GM19395 (cell line): Measurements from ENCODE around the gene OTUB1.
"Not testable (repeated sequence)": the region's sequence is repeated elsewhere in the genome, so short reads cannot be mapped to it uniquely, and the experiment has no call there.

Source experiments
- ATAC-seq: cut with Tn5 transposase; IDR thresholded peaks from one replicate; pipeline ENCODE4 v1.9.1; 2021; ENCODE audit warnings: mild to moderate bottlenecking, moderate library complexity; ENCODE audit not compliant: unreplicated experiment

OTUB1 gene, protein sequence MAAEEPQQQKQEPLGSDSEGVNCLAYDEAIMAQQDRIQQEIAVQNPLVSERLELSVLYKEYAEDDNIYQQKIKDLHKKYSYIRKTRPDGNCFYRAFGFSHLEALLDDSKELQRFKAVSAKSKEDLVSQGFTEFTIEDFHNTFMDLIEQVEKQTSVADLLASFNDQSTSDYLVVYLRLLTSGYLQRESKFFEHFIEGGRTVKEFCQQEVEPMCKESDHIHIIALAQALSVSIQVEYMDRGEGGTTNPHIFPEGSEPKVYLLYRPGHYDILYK

DNA sequence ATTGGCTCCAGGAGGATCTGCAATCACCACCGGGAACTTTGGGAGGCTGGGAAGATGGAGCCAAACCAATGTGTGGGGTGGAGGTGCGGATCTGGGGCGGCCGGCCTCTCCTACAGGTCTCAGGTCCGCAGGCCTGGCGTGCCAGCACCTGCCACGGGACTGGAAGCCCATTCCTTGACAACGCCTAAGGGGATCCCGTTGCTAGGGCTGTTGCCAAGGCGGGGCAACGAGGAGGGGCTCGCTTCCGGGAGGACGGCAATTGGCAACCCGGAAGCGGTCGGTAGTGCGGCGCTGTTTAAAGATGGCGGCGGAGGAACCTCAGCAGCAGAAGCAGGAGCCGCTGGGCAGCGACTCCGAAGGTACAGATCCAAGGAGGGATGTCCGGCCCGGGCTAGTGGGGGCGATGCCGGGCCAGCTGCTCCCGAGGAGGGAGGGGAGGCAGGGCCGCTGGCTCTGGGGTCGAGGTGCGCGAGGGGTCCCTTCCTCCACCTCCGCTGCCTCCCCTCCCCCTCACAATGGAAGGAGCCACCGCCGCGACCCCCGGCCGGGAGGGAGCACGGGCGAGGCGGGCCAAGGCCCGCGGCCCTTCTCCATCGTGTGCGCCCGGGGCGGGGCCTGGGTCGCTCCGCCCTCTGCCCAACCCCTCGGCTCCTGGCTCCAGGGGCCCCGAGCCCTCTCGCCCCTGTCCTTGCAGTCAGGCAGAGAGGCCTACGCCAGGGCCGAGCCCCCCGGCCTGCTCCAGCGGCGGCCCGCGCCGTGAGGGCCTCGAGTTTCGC, at the start of gene OTUB1:
TSS of gene OTUB1 (plus strand) at position 283 of the 776 bp plus-strand sequence. CDS start at position 302, 19 bp downstream.
- ATAC-seq: peak; percentile 96

DNA sequence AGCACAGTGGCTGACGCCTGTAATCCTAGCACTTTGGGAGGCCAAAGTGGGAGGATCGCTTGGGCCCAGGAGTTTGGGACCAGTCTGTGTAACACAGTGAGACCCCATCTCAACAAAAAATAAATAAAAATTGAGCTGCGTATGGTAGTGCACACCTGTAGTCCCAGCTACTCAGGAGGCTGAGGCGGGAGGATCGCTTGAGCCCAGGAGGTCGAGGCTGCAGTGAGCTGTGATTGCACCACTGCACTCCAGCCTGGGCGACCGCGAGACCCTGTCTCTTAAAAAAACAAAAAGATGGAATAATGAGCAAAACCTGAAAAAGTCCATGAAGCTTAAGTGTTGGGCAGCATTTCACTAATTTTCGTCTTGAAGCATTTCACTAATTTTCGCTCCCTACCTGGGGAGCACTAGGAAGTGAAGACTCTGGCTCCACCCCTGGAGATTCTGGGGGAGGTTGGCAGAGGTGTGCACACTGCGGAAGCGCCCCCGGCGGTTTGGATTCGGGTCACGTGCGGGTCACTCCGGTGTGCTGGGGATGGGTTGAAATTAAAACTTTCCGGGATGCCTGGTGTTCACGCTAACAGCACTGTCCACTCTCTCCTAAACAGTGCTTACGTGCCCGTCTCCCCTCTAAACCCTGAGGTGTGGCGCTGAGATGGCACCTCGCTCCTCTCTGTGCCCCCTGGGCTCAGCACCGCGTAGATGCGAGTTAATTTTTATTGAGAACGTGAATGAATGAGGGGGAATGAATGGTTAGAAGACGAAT, 48.3 kb upstream of the OTUB1 start:
- ATAC-seq: peak; percentile 17

DNA sequence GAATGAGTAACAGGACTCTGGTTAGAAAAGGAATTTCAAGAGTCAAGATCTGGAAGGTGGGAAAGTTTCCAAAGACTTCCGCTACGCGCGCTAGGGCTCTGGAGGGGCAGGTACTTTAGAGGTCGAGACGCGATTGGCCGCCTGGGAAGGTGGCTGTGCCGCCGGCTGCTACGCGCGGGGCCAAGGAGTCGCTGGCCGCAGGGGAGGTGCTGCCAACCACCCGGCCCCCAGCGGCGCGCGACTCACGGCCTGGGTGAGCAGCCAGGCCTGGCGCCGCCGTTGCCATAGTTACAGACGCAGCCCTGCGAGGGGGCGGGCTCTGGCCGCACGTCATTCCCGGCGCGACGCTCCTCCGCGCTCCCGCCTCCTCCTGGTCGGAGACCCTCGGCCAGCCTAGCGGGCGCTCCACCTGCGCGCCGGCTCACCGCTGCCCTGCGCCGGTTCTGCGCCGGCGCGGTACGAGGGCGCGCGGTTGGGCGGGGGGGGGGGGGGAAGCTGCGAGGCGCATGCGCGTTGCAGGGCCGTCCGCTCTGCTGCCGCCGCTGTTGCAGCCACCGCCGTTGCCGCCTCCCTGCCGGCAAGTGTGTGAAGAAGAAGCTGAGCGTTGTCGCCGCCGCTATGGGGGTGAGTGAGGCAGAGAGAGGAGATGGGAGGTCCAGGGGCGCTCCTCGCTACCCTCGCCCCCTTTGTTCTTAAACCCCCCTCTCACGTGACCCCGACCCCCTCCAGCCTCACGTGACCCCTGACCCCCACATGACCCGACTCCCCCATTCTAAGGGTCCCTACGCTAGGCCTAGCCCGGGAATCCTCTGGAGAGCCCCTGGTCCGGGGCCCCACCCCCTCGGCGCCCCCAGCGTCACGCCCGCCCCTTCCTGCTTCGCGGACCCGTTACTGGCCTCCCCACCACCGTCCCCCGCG, 47.5 kb upstream of the OTUB1 start, which contains the start of gene NAA40:
TSS of gene NAA40 (plus strand) at position 524 of the 918 bp plus-strand sequence. CDS start at position 619, 95 bp downstream.
- peak; percentile 79 for ATAC-seq

- ATAC-seq: no peak
Measured at GRCh38 chr11:63939397-63939891, 46.8 kb upstream of the OTUB1 start.

- ATAC-seq: no peak
Measured at GRCh38 chr11:63940786-63941185, 45.5 kb upstream of the OTUB1 start.

GRCh38 chr11:63941901-63942300, 44.3 kb upstream of the OTUB1 start:
- ATAC-seq: no peak

GRCh38 chr11:63942803-63943202, 43.4 kb upstream of the OTUB1 start:
- ATAC-seq: no peak

GRCh38 chr11:63944987-63945386, 41.3 kb upstream of the OTUB1 start:
- no peak for ATAC-seq

- ATAC-seq: no peak
Measured at GRCh38 chr11:63945477-63946163, 40.6 kb upstream of the OTUB1 start.

DNA sequence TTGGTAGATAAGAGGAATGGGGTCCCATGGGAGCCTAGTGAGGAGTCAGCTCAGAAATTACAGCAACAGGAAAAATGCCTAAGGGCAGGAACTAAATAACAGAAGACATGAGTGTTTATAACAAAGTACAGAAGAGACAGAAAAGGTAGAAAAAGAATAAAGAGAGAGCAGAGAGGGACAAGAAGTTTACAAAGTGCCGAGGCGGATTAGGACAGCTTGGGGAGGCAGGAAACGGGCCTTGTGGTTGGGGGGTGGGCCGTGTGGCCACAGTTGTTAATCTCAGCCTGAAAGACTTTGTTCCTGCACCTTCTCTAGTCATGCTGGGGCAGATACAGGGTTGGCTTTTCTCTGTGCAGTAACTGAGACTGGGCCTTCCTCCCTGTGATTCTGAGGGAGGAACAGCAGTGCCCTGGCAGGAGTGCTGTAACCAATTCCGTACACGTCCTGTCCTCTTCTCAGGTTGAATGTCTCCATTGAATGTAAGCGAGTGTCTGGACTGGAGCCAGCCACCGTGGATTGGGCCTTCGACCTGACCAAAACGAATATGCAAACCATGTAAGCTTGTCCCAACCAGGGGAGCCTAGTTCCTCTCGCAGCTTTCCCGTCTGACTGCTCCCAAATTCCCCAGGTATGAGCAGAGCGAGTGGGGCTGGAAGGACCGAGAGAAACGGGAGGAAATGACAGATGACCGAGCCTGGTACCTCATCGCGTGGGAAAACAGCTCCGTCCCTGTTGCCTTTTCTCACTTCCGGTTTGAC, 34.3 kb upstream of the OTUB1 start:
- no peak for ATAC-seq

DNA sequence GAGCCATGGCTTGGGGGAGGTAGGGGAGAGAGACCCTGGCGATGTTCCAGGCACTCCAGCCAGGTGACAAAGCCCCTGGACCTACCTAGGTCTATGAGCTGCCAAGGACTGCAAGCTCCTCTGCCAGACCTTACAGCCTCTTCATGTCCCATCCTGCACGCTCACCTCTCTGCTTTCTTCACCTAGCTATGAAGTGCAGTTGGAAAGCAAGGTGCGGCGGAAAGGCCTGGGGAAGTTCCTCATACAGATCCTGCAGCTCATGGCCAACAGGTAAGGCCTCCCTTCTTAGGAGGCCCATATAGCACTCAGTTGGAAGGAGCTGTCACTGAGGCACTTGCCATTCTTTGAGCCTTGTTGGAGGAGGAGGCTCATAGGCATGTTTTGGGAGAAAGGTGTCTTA, 33.7 kb upstream of the OTUB1 start:
- no peak for ATAC-seq

DNA sequence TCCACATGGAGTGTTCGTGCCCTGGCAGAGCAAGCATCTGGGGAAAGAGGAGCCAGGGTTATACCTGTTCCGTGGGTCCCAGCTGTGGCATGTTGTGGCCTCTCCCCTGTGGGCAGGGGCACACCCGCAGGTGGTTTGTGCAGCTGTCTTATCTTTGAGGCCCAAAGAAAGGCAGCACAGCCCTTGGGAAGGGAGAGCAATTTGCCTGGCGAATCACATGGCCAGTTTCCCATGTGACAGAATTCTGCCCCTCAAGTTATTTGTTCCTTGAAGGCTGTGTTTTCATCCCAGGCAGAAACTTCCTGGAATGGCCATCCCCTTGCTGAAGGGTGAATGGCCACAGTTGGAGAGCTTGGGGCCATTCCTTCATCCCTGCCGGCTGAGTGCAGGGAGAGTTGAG, 28.2 kb upstream of the OTUB1 start:
- ATAC-seq: no peak

GRCh38 chr11:63961608-63962412, 24.4 kb upstream of the OTUB1 start:
- ATAC-seq: no peak

DNA sequence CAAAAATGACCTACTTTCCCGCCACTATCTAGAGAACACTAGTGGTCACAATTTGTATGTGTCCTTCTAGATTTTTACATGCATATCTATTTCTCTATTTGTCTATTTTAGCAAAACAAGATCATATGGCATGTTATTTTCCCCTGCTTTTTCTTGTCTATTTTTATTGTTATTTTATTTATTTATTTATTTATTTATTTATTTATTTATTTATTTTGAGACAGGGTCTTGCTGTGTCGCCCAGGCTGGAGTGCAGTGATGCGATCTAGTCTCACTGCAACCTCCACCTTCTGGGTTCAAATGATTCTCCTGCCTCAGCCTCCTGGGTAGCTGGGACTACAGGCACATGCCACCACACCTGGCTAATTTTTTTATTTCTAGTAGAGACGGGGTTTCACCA, 22.3 kb upstream of the OTUB1 start:
- not testable (repeated sequence) for ATAC-seq

GRCh38 chr11:63966444-63966843, 19.8 kb upstream of the OTUB1 start:
- no peak for ATAC-seq

DNA sequence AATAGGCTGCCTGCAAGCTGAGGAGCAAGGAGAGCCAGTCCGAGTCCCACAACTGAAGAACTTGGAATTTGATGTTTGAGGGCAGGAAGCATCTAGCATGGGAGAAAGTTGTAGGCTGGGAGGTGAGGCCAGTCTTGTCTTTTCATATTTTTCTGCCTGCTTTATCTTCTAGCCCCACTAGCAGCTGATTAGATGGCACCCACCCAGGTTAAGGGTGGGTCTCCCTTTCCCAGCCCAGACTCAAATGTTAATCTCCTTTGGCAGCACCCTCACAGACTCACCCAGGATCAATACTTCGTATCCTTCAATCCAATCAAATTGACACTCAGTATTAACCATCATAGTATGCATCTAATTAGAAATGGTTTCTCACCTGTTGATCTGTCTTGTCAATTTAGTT, 16.8 kb upstream of the OTUB1 start:
- ATAC-seq: no peak

- ATAC-seq: no peak
Measured at GRCh38 chr11:63970902-63971301, 15.3 kb upstream of the OTUB1 start.

- ATAC-seq: not testable (repeated sequence)
Measured at GRCh38 chr11:63973912-63974258, 12.4 kb upstream of the OTUB1 start.
